Measurements from ENCODE around the gene HABP4.

HABP4 gene

DNA sequence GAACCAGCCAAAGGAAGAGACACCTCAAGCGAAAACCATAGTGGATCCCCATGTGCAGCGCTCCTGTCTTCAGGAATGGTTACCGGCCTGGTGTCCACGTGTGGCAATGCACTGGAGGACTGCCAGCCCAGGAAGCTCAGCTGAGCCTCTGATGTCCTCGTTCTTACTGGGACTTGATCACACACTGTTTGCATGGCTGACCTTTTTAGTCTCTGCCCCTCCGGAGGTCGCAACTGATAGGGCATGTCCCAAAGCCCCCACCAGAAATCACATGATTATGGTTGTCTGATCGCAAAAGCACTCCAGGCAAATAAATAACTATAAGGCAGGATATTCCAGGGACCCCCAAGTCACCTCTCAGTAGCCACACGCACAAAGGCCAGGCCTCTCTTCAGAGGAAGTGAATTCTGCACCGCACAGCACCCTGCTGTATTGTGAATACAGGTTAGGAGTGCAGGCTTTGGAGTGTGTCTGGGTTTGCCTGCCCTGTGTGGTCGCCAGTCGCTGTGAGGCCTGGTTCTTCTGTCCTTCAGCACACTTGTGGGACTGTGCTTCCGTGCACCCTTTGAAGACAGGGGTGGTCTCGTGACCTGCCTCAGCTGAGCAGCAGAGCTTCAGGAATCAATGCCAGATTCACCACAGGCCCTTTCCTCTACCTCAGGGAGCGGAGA lies 13.4 kb upstream of the HABP4 start:
- DNase-seq: no peak

DNA sequence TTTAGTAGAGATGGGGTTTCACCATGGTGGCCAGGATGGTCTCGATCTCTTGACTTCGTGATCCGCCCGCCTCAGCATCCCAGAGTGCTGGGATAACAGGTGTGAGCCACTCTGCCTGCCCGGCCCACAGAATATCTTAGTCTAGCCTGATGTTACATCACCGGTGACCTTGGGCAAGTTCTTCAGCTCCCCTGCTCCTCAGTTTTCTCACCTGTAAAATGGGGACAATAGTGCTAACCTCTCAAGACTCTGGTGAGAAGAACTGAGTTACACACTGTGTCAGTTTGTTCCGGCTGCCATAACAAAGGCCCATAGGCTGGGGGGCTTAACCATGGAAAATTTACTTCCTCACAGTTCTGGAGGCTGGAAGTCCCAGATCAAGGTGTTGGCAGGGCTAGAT lies 12.5 kb upstream of the HABP4 start:
- no peak for DNase-seq

DNA sequence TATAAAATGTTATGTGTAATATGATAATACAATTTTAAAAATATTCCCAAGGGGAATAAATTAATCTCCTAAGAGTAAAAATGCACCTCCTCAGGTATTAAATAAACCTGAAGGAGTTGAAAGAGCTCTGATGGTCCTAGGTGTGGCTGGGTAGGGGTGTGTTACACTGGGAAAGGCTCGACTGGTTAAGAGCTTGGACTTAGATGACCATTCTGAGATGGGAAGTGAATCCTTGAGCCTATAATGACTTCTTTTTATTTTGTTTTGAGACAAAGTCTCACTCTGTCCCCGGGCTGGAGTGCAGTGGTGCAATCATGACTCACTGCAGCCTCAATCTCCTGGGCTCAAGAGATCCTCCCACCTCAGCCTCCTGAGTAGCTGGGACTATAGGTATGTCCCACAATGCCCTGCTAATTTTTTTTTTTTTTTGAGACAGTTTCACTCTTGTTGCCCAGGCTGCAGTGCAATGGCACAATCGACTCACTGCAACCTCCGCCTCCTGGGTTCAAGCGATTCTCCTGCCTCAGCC lies 9.2 kb upstream of the HABP4 start:
- no peak for DNase-seq

GRCh38 chr9:96441798-96442445 lies 8.0 kb upstream of the HABP4 start:
- DNase-seq: no peak

- no peak for DNase-seq
These were observed 7.5 kb upstream of the HABP4 start for GRCh38 chr9:96442491-96442890.

DNA sequence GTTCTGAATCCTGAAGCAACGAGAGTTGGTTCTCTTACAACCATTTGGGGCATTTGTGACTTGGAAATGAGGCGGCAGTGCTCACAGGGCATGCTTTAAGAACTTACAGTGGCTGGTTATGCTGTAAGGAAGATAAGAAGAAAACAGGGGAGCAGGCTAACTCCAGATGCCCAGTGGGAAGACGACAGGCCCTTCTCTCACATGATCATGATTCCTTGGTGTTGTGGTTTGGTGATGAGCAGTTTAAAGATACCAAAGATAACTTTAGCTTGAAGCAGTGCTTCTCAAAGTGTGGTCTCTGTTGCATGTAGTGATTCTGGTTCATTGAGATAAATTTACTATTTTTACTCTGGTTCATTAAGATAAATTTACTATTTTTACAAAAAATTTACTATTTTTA lies 2.6 kb upstream of the HABP4 start:
- no peak for DNase-seq

DNA sequence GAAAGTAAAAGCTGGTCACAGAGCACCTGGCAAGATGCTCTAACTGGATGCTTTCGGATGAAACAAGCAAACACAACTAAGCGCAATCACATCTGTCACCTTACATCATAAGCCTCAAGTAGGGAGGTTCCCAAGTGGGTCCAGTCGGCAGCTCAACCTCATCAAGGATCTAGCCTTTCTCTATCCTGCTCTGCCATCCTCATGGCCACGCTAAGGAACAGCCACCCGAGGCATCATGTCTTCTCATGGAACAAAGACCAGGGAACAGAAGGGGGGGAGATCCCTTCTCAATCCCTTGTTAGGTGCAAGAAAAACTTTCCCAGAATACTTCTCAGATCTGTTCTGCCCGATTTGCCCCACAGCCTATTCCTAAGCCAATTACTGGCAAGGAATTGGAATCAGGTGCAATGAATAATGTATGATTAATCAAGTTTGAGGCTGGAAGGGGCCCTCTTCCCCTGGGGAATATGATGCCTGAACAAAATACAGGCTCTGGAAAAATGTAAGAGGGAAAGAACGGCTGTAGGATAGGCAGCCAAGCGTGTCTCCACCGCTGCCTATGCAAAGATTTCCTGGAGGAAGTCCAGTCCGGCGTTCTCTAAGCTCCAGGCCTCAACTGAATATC lies 1.3 kb upstream of the HABP4 start:
- DNase-seq: no peak

DNA sequence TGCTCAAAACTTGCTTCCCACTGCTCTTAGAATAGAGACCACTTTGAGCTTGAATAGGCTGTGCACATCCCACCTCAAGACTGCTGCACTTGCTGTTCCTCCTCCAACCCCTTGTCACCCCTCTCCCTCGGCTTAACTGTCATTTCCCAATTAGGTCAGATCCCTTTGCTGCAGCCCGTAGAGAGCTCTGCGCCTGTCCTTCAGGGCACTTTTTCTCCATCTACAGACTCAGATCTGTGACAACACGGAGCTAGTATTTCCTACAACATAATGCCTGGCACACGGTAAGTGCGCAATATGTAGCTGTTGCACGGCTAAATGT lies 485 bp upstream of the HABP4 start:
- no peak for DNase-seq

DNA sequence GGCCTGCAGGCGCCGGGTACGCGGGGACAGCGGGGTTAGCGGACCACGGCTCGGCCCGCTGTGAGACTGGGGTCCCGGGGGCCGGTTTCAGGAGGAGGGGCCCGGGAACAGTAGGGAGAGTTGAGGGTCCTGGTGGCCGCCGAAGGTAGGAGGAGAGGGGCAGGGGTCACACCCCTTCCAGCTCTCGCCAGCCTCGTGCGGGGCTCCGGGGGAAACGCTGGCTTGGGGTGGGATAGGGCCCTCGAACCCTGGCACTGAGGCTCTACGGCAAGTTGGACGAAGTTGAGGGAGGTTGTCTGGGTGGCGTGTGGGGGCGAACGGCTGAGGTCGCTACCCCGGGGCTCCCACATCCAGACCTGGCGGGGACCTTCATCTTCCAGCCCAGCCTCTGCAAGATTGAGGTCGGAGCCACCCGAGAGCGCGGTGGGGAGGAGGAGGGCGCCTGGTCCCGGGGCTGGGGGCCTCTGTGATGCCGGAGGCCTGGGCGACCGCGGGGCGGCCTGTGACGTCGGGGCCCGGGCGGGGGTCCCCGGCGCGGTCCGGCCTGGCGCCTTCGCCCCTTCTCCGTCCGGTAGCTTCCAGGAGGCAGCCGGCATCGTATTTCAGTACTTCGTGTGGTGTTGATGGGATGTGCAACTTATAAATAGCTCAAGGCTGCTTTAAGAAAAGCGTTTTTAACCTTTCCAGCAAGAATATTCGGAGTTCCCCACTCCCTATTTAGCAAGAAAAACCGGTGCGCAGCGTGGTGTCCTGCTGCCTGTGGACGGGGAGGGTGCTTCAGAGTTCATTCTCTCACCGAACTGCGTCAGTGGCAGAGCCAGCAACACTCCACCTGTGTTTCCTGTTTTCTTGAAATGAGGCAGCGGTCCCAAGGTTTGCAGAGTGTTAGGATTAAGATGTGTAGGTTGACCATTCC lies 902 bp downstream of the HABP4 start:
- DNase-seq: peak; percentile 59

GRCh38 chr9:96453625-96454024 lies 3.7 kb downstream of the HABP4 start:
- DNase-seq: no peak

- no peak for DNase-seq
These were observed 7.3 kb downstream of the HABP4 start for GRCh38 chr9:96457266-96457665.

- no peak for DNase-seq
These were observed 8.3 kb downstream of the HABP4 start for GRCh38 chr9:96458226-96458625.

- no peak for DNase-seq
These were observed 9.5 kb downstream of the HABP4 start for GRCh38 chr9:96459268-96460007.

GRCh38 chr9:96460470-96460869 lies 10.5 kb downstream of the HABP4 start:
- DNase-seq: no peak

GRCh38 chr9:96460882-96461281 lies 10.9 kb downstream of the HABP4 start:
- DNase-seq: no peak

DNA sequence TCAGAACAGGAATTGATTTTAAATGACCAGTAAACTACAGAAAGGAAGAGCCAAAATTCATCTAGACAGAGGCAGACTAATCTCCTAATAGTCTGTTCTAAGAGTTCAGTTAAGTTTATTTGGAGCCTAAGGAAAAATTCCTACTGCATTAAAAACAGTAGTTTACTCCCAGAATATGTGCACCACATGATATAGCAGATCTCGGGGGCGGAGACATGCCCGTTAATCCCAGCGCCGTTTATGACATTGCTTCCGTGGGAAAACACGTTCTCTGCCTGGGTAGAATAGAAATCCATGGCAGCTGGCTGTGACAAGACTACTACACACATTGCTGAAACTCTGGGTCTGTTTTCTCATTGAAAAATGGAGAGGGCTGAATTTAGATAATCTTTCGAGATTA lies 11.4 kb downstream of the HABP4 start:
- DNase-seq: no peak

DNA sequence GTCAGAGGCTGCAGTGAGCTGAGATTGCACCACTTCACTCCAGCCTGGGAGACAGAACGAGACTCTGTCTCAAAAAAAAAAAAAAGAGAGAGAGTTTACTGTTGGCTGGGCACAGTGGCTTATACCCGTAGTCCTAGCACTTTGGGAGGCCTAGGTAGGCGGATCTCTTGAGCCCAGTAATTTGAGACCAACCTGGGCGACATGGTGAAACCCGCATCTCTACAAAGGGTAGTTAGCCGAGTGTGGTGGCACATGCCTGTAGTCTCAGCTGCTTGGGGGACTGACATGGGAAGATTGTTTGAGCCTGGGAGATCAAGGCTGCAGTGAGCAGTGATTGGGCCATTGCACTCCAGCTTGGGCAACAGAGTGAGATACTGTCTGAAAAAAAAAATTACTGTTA lies 12.6 kb downstream of the HABP4 start:
- no peak for DNase-seq

DNA sequence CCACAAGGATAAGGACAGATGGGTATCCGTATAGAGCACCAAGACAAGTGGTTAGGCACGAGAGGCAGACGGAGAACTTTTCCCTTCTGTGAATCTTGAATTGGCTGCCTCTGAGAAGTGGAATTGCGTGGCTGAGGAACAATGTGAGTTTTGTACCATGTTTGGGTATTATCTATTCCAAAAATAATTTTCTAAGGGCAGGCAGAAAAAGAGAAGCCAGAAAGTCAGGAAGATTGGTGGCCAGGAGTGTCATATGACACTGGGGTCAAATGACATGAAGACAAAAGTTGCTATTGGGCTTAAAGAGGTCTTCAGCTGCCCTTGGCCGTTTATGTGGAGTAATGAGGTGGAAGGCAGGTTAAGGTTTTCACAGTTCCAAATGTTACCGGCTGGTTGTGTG lies 14.5 kb downstream of the HABP4 start:
- DNase-seq: no peak

DNA sequence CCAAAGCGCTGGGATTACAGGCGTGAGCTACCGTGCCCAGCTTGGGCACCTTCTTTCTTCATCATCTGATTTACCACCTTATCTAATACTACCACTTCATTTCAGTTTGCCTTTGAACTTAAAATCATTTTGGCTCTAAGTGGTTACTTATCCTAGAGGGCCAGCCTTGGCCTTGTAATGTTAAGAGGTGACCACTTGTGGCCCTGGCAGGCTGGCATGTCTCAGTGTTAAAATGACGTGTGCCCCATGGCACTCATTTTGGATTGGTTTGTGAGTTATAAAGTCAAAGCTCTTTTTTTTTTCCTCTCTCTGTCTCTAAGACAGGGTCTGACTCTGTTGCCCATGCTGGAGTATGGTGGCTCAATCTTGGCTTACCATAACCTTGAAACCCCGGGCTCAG lies 17.8 kb downstream of the HABP4 start:
- DNase-seq: no peak

- no peak for DNase-seq
These were observed 26.0 kb downstream of the HABP4 start for GRCh38 chr9:96476013-96476412.

- DNase-seq: no peak
These were observed 26.6 kb downstream of the HABP4 start for GRCh38 chr9:96476591-96476990.

GRCh38 chr9:96478829-96479371 lies 28.9 kb downstream of the HABP4 start:
- no peak for DNase-seq

Measured in activated T-cell treated with anti-CD3 and anti-CD28 coated beads, Interleukin-2, amount 50 U/mL, for 1 hour (primary cell).